HEK293 (cell line): ENCODE data around the gene RSRC1.
A peak's percentile ranks its signal among the peaks of the same experiment; 100 is the strongest.

Experiments used
- CTCF ChIA-PET: fragments of 350-600 bp; formaldehyde crosslinking; extraction: SDS; loops from one replicate; lab custom pipeline; 2021; ENCODE audit warnings: antibody characterized with exemption; lab: Yijun Ruan, JAX
- POLR2A ChIA-PET: fragments of 300-600 bp; formaldehyde crosslinking; extraction: SDS; loops from one replicate; lab custom pipeline; 2020; ENCODE audit warnings: antibody characterized with exemption, inconsistent platforms; lab: Yijun Ruan, JAX
- H3K27ac ChIP-seq: fragments of 200-500 bp; sonication (Bioruptor generic); 2 replicates; pipeline ENCODE4 v1.5.1; 2014; ENCODE audit warnings: low read depth, low read length, control low read depth, inconsistent platforms; ENCODE audit errors: extremely low read depth
- H3K36me3 ChIP-seq, 2 experiments: fragments of 200-500 bp in 1 of 2; sonication (Bioruptor generic) in 1 of 2; 1 replicate in 1 of 2; 2 replicates in 1 of 2; pipeline ENCODE4 v1.5.1; 2014 to 2017; ENCODE audit warnings: inconsistent platforms in 2 of 2, low read length in 2 of 2; ENCODE audit not compliant: control insufficient read depth in 2 of 2, insufficient read depth in 1 of 2
- H3K4me1 ChIP-seq: fragments of 200-500 bp; sonication (Bioruptor generic); 2 replicates; pipeline ENCODE4 v1.5.1; 2014; ENCODE audit warnings: mild to moderate bottlenecking, low read length, inconsistent platforms; ENCODE audit not compliant: control insufficient read depth, insufficient read depth
- H3K4me3 ChIP-seq: 2 replicates; pipeline ENCODE4 v1.5.1; 2011; ENCODE audit warnings: low read depth, mild to moderate bottlenecking, control low read depth, low read length, moderate library complexity
- H3K9me3 ChIP-seq: fragments of 200-500 bp; sonication (Bioruptor generic); 2 replicates; pipeline ENCODE4 v1.5.1; 2014; ENCODE audit warnings: low read depth, low read length, inconsistent platforms; ENCODE audit not compliant: control insufficient read depth, insufficient read depth
- GFI1B ChIP-seq: fragments of 450-650 bp; formaldehyde crosslinking; IDR thresholded peaks from 2 replicates; pipeline ENCODE4 v1.5.1; 2016; ENCODE audit warnings: missing biosample characterization, missing genetic modification characterization
- HIC1 ChIP-seq: fragments of 450-650 bp; formaldehyde crosslinking; IDR thresholded peaks from 2 replicates; pipeline ENCODE4 v1.5.1; 2016; ENCODE audit warnings: missing biosample characterization, missing genetic modification characterization
- RBAK ChIP-seq: fragments of 450-650 bp; formaldehyde crosslinking; IDR thresholded peaks from 2 replicates; pipeline ENCODE4 v1.5.1; 2016; ENCODE audit warnings: missing biosample characterization, missing genetic modification characterization
- ZBTB17 ChIP-seq: fragments of 450-650 bp; formaldehyde crosslinking; IDR thresholded peaks from 2 replicates; pipeline ENCODE4 v1.5.1; 2016; ENCODE audit warnings: missing biosample characterization, missing genetic modification characterization
- ZNF140 ChIP-seq: fragments of 450-650 bp; formaldehyde crosslinking; IDR thresholded peaks from 2 replicates; pipeline ENCODE4 v1.5.1; 2016; ENCODE audit warnings: missing biosample characterization, missing genetic modification characterization
- ZNF18 ChIP-seq: fragments of 450-650 bp; formaldehyde crosslinking; IDR thresholded peaks from 2 replicates; pipeline ENCODE4 v1.5.1; 2016; ENCODE audit warnings: missing biosample characterization, missing genetic modification characterization
- ZNF184 ChIP-seq: fragments of 450-650 bp; IDR thresholded peaks from 2 replicates; pipeline ENCODE4 v1.5.1; 2018; ENCODE audit warnings: missing biosample characterization, mild to moderate bottlenecking, missing genetic modification characterization
- ZNF280C ChIP-seq: fragments of 450-650 bp; formaldehyde crosslinking; IDR thresholded peaks from 2 replicates; pipeline ENCODE4 v1.5.1; 2016; ENCODE audit warnings: missing biosample characterization, missing genetic modification characterization
- ZNF335 ChIP-seq: fragments of 450-650 bp; formaldehyde crosslinking; conservative IDR thresholded peaks from 2 replicates; pipeline ENCODE4 v1.5.1; 2016; ENCODE audit warnings: missing biosample characterization, missing genetic modification characterization
- ZNF544 ChIP-seq: fragments of 450-650 bp; formaldehyde crosslinking; IDR thresholded peaks from 2 replicates; pipeline ENCODE4 v1.5.0; 2017; ENCODE audit warnings: missing biosample characterization, missing genetic modification characterization
- ZNF549 ChIP-seq: fragments of 450-650 bp; IDR thresholded peaks from 2 replicates; pipeline ENCODE4 v1.5.1; 2018; ENCODE audit warnings: missing biosample characterization, missing genetic modification characterization, mild to moderate bottlenecking, inconsistent platforms, moderate library complexity
- ZNF561 ChIP-seq: fragments of 450-650 bp; IDR thresholded peaks from 2 replicates; pipeline ENCODE4 v1.5.1; 2018; ENCODE audit warnings: missing biosample characterization, missing genetic modification characterization, borderline replicate concordance
- ZNF610 ChIP-seq: fragments of 450-650 bp; formaldehyde crosslinking; IDR thresholded peaks from 2 replicates; pipeline ENCODE4 v1.5.1; 2016; ENCODE audit warnings: missing biosample characterization, missing genetic modification characterization, borderline replicate concordance
- ZNF624 ChIP-seq: fragments of 450-650 bp; formaldehyde crosslinking; IDR thresholded peaks from 2 replicates; pipeline ENCODE4 v1.5.1; 2017; ENCODE audit warnings: missing biosample characterization, missing genetic modification characterization
- ZNF639 ChIP-seq: fragments of 450-650 bp; formaldehyde crosslinking; IDR thresholded peaks from 2 replicates; pipeline ENCODE4 v1.5.1; 2016; ENCODE audit warnings: missing biosample characterization, missing genetic modification characterization
- ZNF660 ChIP-seq: fragments of 450-650 bp; IDR thresholded peaks from 2 replicates; pipeline ENCODE4 v1.5.1; 2018; ENCODE audit warnings: missing biosample characterization, mild to moderate bottlenecking, missing genetic modification characterization
- ZNF747 ChIP-seq: fragments of 450-650 bp; formaldehyde crosslinking; IDR thresholded peaks from 2 replicates; pipeline ENCODE4 v1.5.1; 2016; ENCODE audit warnings: missing biosample characterization, missing genetic modification characterization
- ZNF776 ChIP-seq: fragments of 450-650 bp; formaldehyde crosslinking; IDR thresholded peaks from 2 replicates; pipeline ENCODE4 v1.5.0; 2017; ENCODE audit warnings: missing biosample characterization, missing genetic modification characterization, borderline replicate concordance
- ZSCAN18 ChIP-seq: fragments of 450-650 bp; formaldehyde crosslinking; IDR thresholded peaks from 2 replicates; pipeline ENCODE4 v1.5.1; 2016; ENCODE audit warnings: missing biosample characterization, missing genetic modification characterization

The RSRC1 gene

GRCh38 chr3:158470944-158471638 is 361.2 kb downstream of the RSRC1 start:
- ChIA-PET CTCF (no interaction called here), POLR2A (no interaction called here)
- TF ChIP-seq ZBTB17 (0 out of 2 replicates have a peak, but pooled peaks have one; percentile 20), ZNF660 (tag by site-specific recombination) (no peak), ZSCAN18 (tag by site-specific recombination) (no peak), ZNF335 (tag by site-specific recombination) (no peak), ZNF624 (no peak), ZNF280C (tag by site-specific recombination) (no peak)
- Histone ChIP-seq H3K36me3 (no peaks in the 10 kb centered on the region), H3K27ac (no peak overlapping the region), H3K4me1 (no peaks in the 10 kb centered on the region), H3K9me3 (no peaks in the 10 kb centered on the region), H3K4me3 (no peak overlapping the region)

- H3K4me1 ChIP-seq: no peaks in the 10 kb centered on the region
- H3K36me3 ChIP-seq: no peaks in the 10 kb centered on the region
- H3K4me3 ChIP-seq: no peak overlapping the region
- ChIA-PET POLR2A (no interaction called here), CTCF (no interaction called here)
- H3K27ac ChIP-seq: no peak overlapping the region
- H3K9me3 ChIP-seq: no peaks in the 10 kb centered on the region
- TF ChIP-seq RBAK (tag by site-specific recombination) (no peak), HIC1 (peak; percentile 37; the same call in 1 of the 2 replicates)
These were observed 361.9 kb downstream of the RSRC1 start for GRCh38 chr3:158471639-158472294.

GRCh38 chr3:158479051-158479450 is 369.2 kb downstream of the RSRC1 start:
- CTCF ChIA-PET: no interaction called here
- TF ChIP-seq ZNF544 (tag by site-specific recombination) (no peak), ZNF549 (tag by site-specific recombination) (no peak), ZNF747 (no peak), ZNF18 (no peak), ZNF610 (tag by site-specific recombination) (no peak), ZNF184 (tag by site-specific recombination) (no peak), ZNF776 (tag by site-specific recombination) (no peak), ZNF639 (no peak), ZNF140 (no peak), GFI1B (tag by site-specific recombination) (no peak), ZNF561 (tag by site-specific recombination) (no peak)

More at GRCh38 chr3:158479051-158479450, 369.2 kb downstream of the RSRC1 start:
- Histone ChIP-seq H3K4me1 (no peaks in the 10 kb centered on the region), H3K9me3 (no peaks in the 10 kb centered on the region), H3K27ac (no peak overlapping the region), H3K4me3 (no peak overlapping the region), H3K36me3 (no peaks in the 10 kb centered on the region)
- POLR2A ChIA-PET: no interaction called here
